HepG2 (cell line): ENCODE results near the gene ATRN. TPM values are rescaled to one million over a fixed set of nuclear protein-coding genes. Genes with fewer than 3 reads are reported as not detected.
A peak's percentile ranks its signal among the peaks of the same experiment; 100 is the strongest.

ENCODE experiments used
- AHR ChIP-seq: IDR thresholded peaks from 2 replicates; pipeline ENCODE4 v1.6.1; 2018; ENCODE audit warnings: missing genetic modification reagents, missing compliant biosample characterization
- ARID5B ChIP-seq: IDR thresholded peaks from 2 replicates; pipeline ENCODE4 v1.4.0; 2020; ENCODE audit warnings: mild to moderate bottlenecking, missing genetic modification reagents
- ATM ChIP-seq: fragments of 450-650 bp; IDR thresholded peaks from 2 replicates; pipeline ENCODE4 v1.7.1; 2017; ENCODE audit warnings: mild to moderate bottlenecking, borderline replicate concordance
- CCAR2 ChIP-seq: fragments of 200-400 bp; formaldehyde crosslinking; optimal IDR thresholded peaks from 2 replicates; pipeline ENCODE3; 2018; ENCODE audit warnings: low read depth, mild to moderate bottlenecking, low read length, moderate library complexity
- ELF3 ChIP-seq: IDR thresholded peaks from 2 replicates; pipeline ENCODE4 v1.6.1; 2016; ENCODE audit warnings: missing genetic modification reagents, missing compliant biosample characterization
- FOXP1 ChIP-seq, 2 experiments: fragments of 450-650 bp in 1 of 2; IDR thresholded peaks; 2 replicates each; pipeline ENCODE4 v1.6.1; 2017 to 2018; ENCODE audit warnings: antibody characterized with exemption in 1 of 2
- MED1 ChIP-seq: sonication (generic); formaldehyde crosslinking; IDR thresholded peaks from 2 replicates; pipeline ENCODE4 v1.4.0; 2020; ENCODE audit warnings: missing genetic modification reagents
- NONO ChIP-seq, 2 experiments: fragments of 450-650 bp in 1 of 2; sonication (generic) in 1 of 2; formaldehyde crosslinking in 1 of 2; IDR thresholded peaks in 1 of 2; conservative IDR thresholded peaks in 1 of 2; 2 replicates each; pipeline versions ENCODE4 v1.6.1 to v1.8.0; 2017 to 2022; ENCODE audit warnings: mild to moderate bottlenecking in 1 of 2, missing genetic modification reagents in 1 of 2, moderate library complexity in 1 of 2
- PAX8 ChIP-seq: sonication (generic); formaldehyde crosslinking; IDR thresholded peaks from 2 replicates; pipeline ENCODE4 v1.8.0; 2022; ENCODE audit warnings: mild to moderate bottlenecking, missing genetic modification reagents, borderline replicate concordance
- RFX5 ChIP-seq: IDR thresholded peaks from 2 replicates; pipeline ENCODE4 v1.6.1; 2011; ENCODE audit warnings: low read depth, low read length, improper control_type of control experiment
- SP140L ChIP-seq: sonication (generic); formaldehyde crosslinking; IDR thresholded peaks from 2 replicates; pipeline ENCODE4 v1.4.0; 2020; ENCODE audit warnings: missing genetic modification reagents, borderline replicate concordance
- SPEN ChIP-seq: sonication (generic); formaldehyde crosslinking; IDR thresholded peaks from 2 replicates; pipeline ENCODE4 v1.5.1; 2020; ENCODE audit warnings: low read depth, mild to moderate bottlenecking, missing genetic modification reagents
- TFDP2 ChIP-seq: sonication (generic); formaldehyde crosslinking; IDR thresholded peaks from 2 replicates; pipeline ENCODE4 v1.4.0; 2020; ENCODE audit warnings: missing genetic modification reagents
- ZBTB20 ChIP-seq: sonication (generic); formaldehyde crosslinking; IDR thresholded peaks from 2 replicates; pipeline ENCODE4 v1.8.1; 2023; ENCODE audit warnings: missing genetic modification reagents, low read depth, mild to moderate bottlenecking, borderline replicate concordance
- ZNF20 ChIP-seq: sonication (generic); formaldehyde crosslinking; IDR thresholded peaks from 2 replicates; pipeline ENCODE4 v1.4.0; 2020; ENCODE audit warnings: mild to moderate bottlenecking, moderate library complexity, missing genetic modification reagents
- ZNF230 ChIP-seq: sonication (generic); formaldehyde crosslinking; IDR thresholded peaks from 2 replicates; pipeline ENCODE4 v1.4.0; 2020; ENCODE audit warnings: mild to moderate bottlenecking, missing genetic modification reagents
- ZNF331 ChIP-seq: sonication (generic); formaldehyde crosslinking; IDR thresholded peaks from 2 replicates; pipeline ENCODE4 v1.4.0; 2020; ENCODE audit warnings: missing genetic modification reagents
- ZNF570 ChIP-seq: sonication (generic); formaldehyde crosslinking; IDR thresholded peaks from 2 replicates; pipeline ENCODE4 v1.4.0; 2020; ENCODE audit warnings: mild to moderate bottlenecking, missing genetic modification reagents, borderline replicate concordance
- ZNF720 ChIP-seq: sonication (generic); formaldehyde crosslinking; IDR thresholded peaks from 2 replicates; pipeline ENCODE4 v1.4.0; 2020; ENCODE audit warnings: missing genetic modification reagents
- ZNF770 ChIP-seq: sonication (generic); formaldehyde crosslinking; IDR thresholded peaks from 2 replicates; pipeline ENCODE4 v1.5.0; 2020; ENCODE audit warnings: mild to moderate bottlenecking, missing genetic modification reagents
- ZSCAN20 ChIP-seq: sonication (generic); formaldehyde crosslinking; IDR thresholded peaks from 2 replicates; pipeline ENCODE4 v1.4.0; 2020; ENCODE audit warnings: missing genetic modification reagents, mild to moderate bottlenecking, borderline replicate concordance
- ZSCAN9 ChIP-seq: IDR thresholded peaks from 2 replicates; pipeline ENCODE4 v1.6.1; 2016; ENCODE audit warnings: borderline replicate concordance
- polyA plus RNA-seq, 8 experiments: library from polyadenylated mRNA; depleted of rRNA in 3 of 8; stranded (reverse) in 7 of 8; unstranded in 1 of 8; fragments of >200 nt; fragmentation: Illumina TruSeq in 4 of 8; extraction: Trizol in 4 of 8; gene quantifications; 2 replicates each; pipeline versions ENCODE4 v1.2.1 to v1.2.3, GENCODE V29; 2011 to 2016; ENCODE audit warnings: low read depth in 4 of 8, missing spikeins in 1 of 8, mixed read lengths in 1 of 8; ENCODE audit not compliant: insufficient read depth in 1 of 8
- total RNA-seq, 5 experiments: library from RNA; depleted of rRNA; stranded (reverse); fragments of >200 nt; fragmentation: Illumina TruSeq; extraction: Trizol; gene quantifications; 2 replicates each; pipeline ENCODE4 v1.2.3, GENCODE V29; 2016; ENCODE audit warnings: low read depth in 1 of 5

ATRN gene
- total and polyA plus RNA-seq, 2 of the 13 experiments (the other 11 are each of a cell fraction or from before 2014, with no cell fraction given): 44.2 to 81.1 TPM

GRCh38 chr20:3563548-3564177 is 92.8 kb downstream of the ATRN start (continued):
- TF ChIP-seq ZNF331 (CRISPR knock-in tag): 0 out of 2 replicates have a peak, but pooled peaks have one; percentile 29
- TF ChIP-seq SP140L (CRISPR knock-in tag): no peak
- no peak for TF ChIP-seq ZBTB20
- TF ChIP-seq ZSCAN9 (CRISPR knock-in tag): no peak
- TF ChIP-seq ARID5B (CRISPR knock-in tag): peak; percentile 47; the same call in 1 of the 2 replicates
- no peak for TF ChIP-seq ZSCAN20 (CRISPR knock-in tag)
- no peak for TF ChIP-seq ATM
- TF ChIP-seq NONO (IDR thresholded peaks at IDR 0.05): no peak
- no peak for TF ChIP-seq NONO (CRISPR knock-in tag; conservative IDR thresholded peaks at IDR 0.05)
- TF ChIP-seq ZNF20 (CRISPR knock-in tag): no peak
- no peak for TF ChIP-seq TFDP2 (CRISPR knock-in tag)
- TF ChIP-seq FOXP1 (IDR thresholded peaks at IDR 0.05): no peak
- TF ChIP-seq FOXP1 (CRISPR knock-in tag; IDR thresholded peaks at IDR 0.05): no peak
- no peak for TF ChIP-seq MED1 (CRISPR knock-in tag)
- no peak for TF ChIP-seq ZNF230 (CRISPR knock-in tag)
- TF ChIP-seq CCAR2: no peak
- 0 out of 2 replicates have a peak, but pooled peaks have one; percentile 24 for TF ChIP-seq ELF3
- TF ChIP-seq ZNF770 (CRISPR knock-in tag): no peak
- TF ChIP-seq ZNF570: no peak
- TF ChIP-seq SPEN (CRISPR knock-in tag): no peak
- no peak for TF ChIP-seq PAX8 (CRISPR knock-in tag)
- TF ChIP-seq RFX5: no peak
- TF ChIP-seq AHR (CRISPR knock-in tag): no peak
- no peak for TF ChIP-seq ZNF720
